Activated CD4-positive, alpha-beta T cell treated with anti-CD3 and anti-CD28 coated beads for 24 hours (primary cell): Measurements from ENCODE around the gene CMKLR1.

Experiments
- DNase-seq, 2 donors: peaks; one replicate each; pipeline ENCODE4 v3.0.0-alpha.2; 2020; ENCODE audit warnings: low read depth in 2 of 2

CMKLR1 gene

DNA sequence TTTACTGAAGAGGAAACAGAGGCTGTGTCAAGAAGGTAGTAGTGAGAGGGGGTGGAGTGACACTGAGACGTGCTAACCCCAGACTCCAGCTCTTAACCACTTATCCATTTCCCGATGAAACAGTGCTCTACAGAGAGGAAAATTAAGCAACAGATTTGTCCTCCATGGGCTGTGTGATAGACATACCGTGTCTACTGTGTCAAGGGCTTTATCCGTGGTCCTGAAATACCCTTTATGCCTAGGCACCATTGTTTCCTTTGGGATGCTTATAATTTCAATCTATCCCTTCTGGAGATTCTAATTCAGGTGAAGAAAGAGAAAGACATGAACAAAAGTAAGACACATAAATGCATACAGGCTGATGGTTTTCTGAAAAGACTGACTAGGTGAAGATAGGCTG, 71.7 kb downstream of the CMKLR1 start:
- no peak for DNase-seq

DNA sequence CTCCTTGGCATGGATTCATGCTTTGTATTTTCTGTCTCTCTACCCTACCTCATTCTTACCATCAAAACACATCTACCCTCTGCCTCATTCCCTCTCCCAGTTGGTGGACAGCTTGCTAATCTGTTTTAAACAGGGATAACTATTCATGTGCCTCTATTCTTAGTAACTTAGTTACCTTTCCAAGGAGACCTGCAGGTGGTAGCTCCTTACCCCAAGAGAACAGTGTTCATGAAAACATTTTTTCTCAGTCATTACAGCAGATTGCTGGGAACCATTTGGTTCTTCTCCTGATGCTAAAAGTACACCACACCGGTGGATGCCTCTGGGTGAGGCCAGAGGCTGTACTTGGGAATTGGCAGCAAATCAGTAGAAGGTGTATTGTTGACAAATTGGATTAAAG, 73.0 kb downstream of the CMKLR1 start:
- DNase-seq, result no peak

DNA sequence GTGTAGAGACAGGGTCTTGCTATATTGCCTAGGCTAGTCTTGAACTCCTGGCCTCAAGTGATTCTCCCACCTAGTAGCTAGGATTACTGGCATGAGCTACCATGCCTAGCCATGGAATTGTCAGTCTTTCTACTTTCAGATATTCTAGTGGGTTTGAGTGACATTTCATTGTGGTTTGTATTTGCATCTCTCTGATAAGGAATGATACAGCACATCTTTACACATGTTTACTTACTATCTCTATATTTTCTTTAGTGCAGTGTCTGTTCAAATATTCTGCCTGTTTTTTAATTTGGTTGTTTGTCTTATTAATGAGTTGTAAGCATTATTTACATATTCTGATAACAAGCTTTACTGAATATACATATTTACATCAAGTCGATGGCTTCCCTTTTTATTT, 73.6 kb downstream of the CMKLR1 start:
- DNase-seq, result no peak

DNA sequence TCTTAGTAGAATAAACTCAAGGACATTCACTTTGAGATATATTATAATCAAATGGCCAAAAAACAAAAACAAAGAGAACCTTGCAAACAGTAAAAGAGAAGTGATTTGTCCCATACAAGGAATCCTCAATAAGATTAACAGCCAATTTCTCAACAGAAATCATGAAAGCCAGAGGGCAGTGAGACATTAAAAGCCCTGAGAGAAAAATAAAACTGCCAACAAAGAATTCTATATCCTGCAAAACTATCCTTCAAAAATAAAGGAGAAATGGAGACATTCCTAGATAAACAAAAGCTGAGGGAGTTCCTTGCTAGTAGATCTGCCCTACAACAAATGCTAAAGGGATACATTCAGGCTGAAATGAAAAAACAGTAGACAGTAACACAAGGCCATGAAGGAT, 78.1 kb downstream of the CMKLR1 start:
- DNase-seq, result no peak

DNA sequence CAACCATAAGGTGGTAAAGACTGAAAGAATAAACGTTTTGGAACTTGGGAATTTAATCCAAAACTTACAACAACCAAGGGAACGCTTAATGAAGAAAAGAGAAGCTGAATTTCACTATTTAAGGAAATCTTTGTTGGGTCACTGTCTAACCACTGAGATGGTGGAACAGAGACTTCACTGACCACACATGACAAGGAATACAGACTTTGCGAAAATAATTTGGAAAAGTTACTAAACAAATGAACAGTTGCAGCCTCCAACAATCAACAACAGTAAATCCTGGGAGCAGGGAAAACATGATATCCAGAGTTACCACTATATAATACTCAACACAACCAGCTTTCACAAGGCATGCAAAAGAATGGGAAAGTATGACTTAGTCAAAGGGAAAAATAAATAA, 79.1 kb downstream of the CMKLR1 start:
- no peak for DNase-seq

DNA sequence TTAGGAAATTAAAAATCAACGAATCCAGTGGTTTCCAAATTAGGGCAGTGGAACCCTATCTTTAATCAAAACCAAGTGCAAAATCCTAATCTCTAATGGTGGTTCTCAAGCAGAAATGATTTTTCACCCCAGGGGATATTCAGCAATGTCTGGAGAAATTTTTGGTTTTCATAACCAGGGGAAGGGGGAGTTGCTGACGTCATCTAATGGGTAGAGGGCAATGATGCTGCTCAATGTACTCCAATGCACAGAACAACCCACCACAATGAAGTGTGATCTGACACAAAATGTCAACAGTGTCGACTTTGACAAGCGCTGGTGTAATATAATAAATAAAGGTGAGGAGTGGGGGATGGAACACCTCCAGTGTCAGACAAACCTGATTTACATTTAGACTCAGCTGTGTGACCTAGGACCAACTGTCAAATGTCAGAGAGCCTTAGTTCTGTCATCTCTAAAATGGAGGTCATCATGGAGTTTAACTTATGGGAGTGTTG, 81.5 kb downstream of the CMKLR1 start:
- DNase-seq, result no peak

DNA sequence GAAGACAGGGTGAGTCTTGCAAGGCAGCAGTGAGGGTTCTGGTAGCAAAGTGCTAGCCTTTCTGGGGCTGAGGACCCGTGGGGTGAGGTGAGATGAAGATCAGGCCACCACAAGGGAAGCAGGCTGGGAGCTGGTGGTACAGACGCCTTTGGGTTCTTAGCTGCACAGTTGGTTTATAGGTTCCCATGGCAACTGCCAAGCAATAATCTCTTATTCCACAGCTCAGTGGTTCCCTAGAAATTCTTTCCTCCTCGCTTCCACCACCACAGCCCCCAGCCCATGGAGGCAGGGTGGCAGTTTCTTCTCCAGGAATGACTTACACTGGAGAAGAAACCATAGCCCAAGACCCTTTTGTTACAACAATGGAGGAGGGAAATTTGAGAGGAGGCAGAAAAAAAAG, 82.1 kb downstream of the CMKLR1 start:
- DNase-seq, result no peak

DNA sequence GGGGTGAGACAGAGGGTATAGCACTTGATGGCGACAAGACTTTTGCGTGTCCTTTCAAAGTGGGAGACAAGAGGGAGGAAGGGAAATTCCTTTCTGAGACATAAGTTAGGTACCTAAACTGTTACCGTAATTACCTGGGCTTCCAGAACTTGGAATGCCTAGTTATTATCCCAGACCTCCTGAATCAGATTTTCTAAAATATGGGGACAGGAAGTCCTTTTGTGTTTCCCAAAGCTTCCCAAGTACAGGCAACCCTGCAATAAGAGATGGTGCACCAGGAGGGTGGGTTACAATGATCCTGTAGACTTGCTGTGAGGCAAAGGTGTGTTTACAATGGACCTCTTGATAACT, 83.9 kb downstream of the CMKLR1 start:
- no peak for DNase-seq

DNA sequence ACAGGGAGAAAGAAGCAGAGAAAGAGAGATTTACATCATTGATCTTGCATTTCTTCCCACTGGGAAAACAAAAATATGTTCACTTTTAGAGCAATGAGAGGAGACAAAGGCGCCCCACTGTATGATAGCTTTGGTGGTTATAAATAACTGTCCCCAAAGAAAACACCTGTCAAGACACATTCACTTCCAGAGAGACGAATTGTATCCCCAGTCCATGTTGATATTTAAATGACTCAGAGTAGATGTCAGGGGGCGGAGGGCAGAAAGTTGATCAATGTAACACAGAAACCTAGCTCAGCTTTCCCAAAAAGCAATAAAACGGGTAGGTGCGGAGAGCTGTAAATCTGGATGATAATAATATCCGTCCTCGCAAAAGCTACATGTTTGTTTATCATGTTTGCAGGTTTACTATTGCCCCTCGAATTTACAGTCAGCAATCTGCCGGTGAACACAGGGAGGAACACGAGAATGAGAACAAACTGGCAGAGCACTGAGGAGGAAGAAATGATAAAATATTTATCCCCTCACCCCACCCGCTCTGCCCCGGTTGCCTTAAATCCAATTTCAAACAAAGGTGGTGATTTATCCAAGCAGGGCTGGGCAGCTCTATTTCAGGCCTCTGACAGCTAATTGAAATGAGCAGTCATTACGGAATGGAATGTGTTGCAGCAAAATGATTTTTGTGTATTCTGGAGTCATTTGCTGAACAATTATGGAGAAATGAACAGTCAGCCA, 84.4 kb downstream of the CMKLR1 start:
- no peak for DNase-seq

DNA sequence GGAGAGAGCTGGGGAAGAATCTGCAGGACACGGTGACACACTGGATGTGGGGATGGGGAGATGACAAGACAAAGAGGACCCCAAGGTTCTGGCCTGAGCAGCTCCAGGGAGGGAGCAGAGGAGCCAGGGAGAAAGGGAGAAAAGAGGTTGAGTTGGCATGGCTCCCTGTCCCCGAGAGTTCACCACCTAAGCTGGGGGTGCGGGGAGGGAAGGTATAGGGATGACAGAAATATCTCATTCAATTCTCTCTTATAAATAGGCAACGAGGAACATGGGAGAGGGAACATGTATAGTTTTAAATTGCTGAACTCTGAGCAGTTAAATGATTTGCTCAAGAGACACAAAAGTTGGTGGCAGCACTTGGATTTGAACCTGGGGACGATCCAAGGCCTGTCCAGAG, 85.1 kb downstream of the CMKLR1 start:
- no peak for DNase-seq

DNA sequence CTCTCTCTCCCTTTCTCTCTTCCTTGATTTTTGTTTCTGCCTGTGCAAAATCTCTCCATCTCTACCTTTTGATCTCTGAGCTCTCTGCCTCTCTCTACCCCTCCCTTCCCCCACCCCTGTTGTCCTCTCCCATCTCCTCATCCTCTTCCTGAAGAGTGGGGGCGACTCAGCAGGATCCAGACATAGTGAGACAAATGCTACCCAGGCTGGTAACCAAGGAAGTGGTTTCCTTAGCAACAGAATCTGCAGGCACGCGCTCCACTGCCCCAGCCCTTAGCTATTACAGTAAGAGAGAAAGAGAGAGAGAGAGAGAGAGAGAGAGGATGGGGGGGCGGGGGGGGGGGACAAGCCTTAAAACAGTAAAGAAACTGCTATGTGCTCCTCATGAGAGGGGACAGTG, 85.6 kb downstream of the CMKLR1 start:
- DNase-seq, result no peak

DNA sequence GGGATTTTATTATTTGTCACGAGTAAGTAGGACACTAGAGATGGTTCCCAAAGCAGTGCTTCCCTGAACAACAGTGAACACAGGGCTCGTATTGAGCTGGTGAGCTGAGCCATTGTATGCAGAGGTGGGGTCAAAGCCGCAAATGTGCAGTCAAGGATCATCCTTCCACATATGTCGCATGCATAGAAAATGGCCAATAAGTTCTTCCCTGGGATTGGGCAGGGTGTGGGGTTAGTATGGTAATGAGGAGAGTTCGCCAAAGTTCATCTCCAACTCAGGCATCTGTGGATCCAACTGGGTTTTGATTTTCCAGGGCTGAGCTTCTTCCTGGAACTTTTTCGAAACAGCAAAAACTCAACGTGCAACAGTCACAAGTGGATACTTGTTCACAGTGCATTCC, 86.6 kb downstream of the CMKLR1 start:
- no peak for DNase-seq

DNA sequence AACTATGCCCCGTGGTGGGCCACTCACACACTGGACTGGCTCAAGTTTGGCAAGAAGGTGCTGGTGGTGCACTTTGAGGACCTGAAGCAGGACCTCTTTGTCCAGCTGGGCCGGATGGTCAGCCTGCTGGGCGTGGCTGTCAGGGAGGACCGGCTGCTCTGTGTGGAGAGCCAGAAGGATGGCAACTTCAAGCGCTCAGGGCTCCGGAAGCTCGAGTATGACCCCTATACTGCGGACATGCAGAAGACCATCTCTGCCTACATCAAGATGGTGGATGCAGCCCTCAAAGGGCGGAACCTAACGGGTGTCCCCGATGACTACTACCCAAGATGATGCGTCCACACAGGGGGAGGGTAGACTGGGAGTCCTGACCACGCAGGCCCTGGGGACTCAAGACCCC, 91.1 kb downstream of the CMKLR1 start:
- DNase-seq, result no peak

DNA sequence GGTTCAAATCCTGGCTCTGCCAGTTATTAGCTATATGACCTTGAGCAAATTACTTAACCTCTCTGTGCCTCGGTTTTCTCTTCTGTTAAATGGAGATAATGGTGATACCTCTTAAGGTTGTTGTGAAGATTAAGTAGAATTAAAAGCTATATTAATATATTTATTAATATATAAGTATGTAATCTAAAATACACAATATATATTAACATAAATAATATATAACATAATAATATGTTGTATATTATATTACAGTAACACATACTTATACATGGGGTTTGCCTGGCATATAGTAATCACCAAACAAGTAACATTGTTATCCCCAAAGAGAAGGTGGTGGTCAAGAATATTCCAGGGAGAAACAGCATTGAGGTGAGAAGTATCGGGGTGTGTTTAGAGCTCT, 92.0 kb downstream of the CMKLR1 start:
- no peak for DNase-seq

DNA sequence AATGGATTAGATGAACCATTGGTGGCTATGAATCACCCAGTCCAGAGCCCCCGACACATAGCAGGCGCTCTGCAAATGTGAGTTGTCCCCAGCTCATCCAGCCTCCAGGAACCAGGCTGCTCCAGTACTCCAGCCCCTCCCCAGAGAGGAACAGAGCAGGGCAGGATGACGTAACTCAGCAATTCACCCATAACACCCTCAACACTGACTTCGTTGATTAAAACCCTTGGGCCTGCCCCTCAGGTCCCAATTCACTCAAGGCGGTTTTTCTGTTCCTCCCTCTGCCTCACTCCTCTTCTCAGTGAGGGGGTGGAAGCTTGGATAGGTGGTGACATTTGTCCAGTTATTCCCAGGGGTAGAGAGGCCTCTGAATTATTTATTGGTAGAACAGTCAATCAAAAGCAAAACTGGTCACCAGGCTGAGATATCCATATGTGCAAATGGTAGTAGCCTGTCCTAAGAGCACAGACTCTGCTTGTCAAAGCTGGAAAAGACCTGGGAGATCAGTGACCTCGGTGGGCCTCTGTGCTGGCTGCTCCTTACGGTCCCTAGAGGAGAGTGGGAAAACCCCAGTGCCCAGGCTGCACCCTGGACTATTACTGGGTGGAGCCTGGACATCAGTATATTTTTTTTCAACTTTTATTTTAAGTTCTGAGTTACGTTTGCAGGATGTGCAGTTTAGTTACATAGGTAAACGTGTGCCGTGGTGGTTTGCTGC, 97.0 kb downstream of the CMKLR1 start:
- DNase-seq, result no peak

DNA sequence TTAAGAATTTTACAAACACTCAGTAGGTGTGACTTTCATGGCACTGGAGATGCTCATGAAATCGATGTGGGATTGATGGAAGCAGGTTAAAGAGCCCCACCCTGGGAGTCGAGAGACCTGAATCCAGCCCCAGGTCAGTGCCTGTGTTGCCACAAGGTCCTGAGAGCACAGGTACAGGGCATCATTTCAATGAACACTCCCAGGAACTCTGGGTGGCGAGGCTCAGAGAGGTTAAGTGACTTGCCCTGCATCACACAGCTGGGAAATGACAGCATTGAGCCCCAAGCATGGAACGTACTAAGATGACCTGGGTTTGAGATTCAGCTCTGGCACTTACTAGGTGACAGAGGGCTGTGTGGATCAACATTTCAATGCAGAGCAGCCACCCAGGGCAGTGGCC, 98.2 kb downstream of the CMKLR1 start:
- no peak for DNase-seq

DNA sequence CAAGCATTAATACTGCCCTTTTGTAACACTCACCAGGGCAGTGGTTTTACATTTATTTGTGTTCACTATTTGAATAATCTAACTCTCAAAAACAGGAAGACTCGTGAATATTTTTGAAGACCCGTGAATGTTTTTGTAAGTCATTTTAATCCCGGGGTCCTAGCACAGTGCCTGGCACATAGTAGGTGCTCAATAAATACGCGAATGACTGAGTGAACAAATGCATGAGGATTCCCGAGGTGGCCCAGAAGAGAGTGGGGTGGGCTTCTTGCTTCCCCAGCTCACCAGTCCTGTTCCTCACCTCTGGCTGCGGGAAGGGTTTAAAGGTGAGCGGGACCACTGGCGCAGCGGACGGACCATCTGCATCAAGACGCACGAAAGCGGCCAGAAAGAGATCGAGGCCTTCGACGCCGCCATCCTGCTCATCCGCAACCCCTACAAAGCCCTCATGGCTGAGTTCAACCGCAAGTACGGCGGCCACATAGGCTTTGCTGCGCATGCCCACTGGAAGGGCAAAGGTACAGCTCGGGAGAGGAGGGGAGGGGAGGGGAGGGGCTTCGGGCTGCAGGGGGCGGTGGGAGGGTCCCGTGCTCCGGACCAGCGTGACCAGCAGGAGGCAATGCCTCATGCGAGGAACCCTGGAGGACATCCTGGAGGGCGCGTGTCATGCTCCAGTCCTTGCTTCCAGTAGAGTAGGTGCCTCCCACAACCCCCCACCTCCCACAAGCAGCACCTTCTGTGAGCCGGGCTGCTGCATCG, 98.9 kb downstream of the CMKLR1 start:
- no peak for DNase-seq

DNA sequence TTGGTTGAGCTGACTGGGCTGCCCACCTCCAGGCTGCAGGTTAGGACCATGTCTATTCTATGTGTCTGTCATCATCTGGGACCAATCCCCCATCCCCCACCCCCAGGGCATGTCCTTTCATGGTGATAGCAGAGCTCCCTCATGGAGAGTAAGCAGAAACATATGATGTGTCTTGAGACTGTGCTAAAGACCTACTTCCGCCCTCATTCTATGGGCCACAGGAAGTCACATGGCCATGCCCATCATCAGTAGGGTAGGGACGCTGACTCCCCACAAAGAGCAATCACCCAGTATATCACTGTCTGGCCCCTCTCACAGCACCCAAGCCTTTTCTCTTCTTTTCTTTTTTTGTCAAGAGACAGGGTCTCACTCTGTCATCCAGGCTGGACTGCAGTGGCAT, 99.7 kb downstream of the CMKLR1 start:
- no peak for DNase-seq

DNA sequence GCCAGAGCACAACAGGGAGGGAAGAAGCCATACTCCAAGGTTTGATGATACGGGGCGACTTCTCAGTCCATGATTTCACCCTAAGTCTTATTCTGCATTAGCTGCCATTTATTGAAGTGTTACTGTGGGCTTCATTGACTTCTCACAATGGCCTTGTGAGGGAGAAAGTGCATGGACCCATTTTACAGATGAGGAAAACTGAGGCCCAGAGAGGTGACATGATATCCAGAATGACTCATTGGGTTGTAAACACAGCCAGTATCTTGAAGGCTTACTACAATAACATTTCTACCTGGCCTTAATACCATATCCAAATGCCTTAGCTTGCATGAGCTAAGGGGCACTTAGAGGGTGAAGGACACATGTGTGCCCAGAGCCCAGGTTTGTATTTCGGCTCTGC, 100.6 kb downstream of the CMKLR1 start:
- DNase-seq, result no peak
